GM18505 (cell line): ENCODE measurements around the gene DCAF5.
"Not testable (repeated sequence)": the region's sequence is repeated elsewhere in the genome, so short reads cannot be mapped to it uniquely, and the experiment has no call there.

Experiments used
- ATAC-seq: cut with Tn5 transposase; IDR thresholded peaks from one replicate; pipeline ENCODE4 v1.9.1; 2021; ENCODE audit not compliant: unreplicated experiment
- POLR2A ChIP-seq: IDR thresholded peaks from 4 replicates; pipeline ENCODE4 v1.6.1; 2011; ENCODE audit warnings: borderline replicate concordance; ENCODE audit not compliant: insufficient read depth, insufficient read length; ENCODE audit errors: extremely low read depth

Gene DCAF5

GRCh38 chr14:69042299-69042698 is 110.6 kb downstream of the DCAF5 start:
- no peak for ATAC-seq
- no peak for TF ChIP-seq POLR2A

DNA sequence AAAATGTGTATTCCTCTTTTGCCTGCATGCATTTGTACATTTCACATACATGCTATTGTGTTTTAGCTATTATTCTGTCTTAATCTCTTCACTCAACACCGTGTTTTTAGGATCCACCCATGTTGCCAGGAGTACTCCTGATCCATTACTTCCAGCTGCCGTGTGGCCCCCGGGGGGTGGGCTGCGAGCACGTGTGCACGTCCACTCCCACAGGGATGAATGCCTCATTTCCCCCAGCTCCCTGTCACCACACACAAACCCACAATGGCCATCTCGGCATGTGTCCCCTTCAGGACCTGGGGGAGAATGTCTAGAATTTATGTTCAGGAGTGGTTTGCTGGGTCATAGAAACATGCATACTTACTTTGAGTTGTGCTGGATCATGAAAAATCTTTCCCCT is 111.1 kb downstream of the DCAF5 start:
- no peak for ATAC-seq
- TF ChIP-seq POLR2A: no peak

DNA sequence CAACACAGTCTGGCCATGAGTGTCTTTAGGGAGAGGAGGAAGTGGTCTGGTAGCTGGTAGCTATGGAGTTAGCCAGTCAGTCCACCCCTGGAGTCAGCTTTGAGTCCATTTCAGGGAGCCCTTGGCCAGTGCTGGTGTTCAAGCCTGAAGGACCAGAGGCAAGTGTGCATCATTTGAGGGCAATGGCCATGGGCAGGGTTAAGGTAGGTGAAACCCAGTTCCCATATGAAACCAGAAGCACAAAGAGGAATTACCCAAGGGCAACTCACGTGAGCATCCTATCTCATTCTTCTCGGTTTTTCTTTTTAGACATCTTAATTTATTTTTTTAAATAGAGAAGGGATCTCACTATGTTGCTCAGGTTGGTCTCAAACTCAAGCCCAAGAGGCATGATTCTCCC is 112.6 kb downstream of the DCAF5 start:
- no peak for ATAC-seq
- no peak for TF ChIP-seq POLR2A

DNA sequence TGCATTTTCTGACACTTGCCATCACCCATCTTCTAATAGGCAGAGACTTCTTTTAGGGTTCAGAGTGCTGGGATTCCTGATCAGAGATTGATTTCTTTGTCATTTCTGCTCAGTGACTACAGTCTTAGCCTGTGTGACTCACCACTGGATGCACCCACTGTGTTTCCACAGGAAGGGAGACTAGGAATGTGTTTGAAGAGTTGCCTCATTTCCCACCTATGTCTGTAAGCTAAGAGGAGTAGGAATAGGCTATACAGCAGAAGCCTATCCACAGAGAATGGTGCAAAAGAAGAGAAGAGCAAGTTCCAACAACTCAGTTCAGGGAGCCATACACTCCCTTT is 113.7 kb downstream of the DCAF5 start:
- no peak for ATAC-seq
- no peak for TF ChIP-seq POLR2A

- ATAC-seq: no peak
- TF ChIP-seq POLR2A: no peak
Observed at GRCh38 chr14:69038455-69039287, 114.2 kb downstream of the DCAF5 start.

- no peak for TF ChIP-seq POLR2A
- no peak for ATAC-seq
Observed at GRCh38 chr14:69037790-69038454, 115.0 kb downstream of the DCAF5 start.

- no peak for ATAC-seq
- TF ChIP-seq POLR2A: no peak
Observed at GRCh38 chr14:69036757-69037506, 116.0 kb downstream of the DCAF5 start.

GRCh38 chr14:69034612-69035262 is 118.2 kb downstream of the DCAF5 start:
- TF ChIP-seq POLR2A: no peak
- ATAC-seq: no peak

DNA sequence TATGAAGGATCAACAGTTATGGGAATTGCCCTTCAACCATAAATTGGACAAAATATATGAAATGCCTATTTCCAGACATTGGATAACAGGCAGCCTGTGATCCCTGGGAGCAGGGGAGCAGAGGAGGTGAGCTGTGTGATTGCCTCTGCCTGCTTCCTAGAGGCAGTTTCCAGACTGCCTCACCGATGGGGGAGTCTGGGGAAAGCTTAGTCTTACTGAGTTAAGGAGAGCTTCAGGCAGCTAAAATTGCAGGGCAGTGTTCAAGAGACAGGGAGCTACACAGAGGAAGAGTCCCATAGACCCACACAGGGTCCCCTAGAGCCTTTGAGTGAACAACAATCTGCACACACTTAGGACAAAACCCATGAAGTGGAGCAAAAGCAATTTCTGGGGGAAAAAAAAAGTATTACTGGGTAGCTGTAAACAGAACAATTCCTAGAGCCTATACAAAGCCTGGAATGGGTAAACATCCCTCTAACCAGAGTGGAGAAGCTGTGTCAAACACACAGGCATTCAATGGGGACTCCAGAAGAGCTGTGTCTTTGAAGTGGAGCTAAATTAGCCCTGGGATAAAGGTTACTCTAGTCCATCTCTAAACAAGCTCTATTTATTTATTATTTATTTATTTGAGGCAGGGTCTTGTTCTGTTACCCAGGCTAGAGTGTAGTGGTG is 125.5 kb downstream of the DCAF5 start:
- TF ChIP-seq POLR2A: no peak
- ATAC-seq: no peak

- TF ChIP-seq POLR2A: no peak
- no peak for ATAC-seq
Observed at GRCh38 chr14:69023035-69023434, 129.9 kb downstream of the DCAF5 start.

DNA sequence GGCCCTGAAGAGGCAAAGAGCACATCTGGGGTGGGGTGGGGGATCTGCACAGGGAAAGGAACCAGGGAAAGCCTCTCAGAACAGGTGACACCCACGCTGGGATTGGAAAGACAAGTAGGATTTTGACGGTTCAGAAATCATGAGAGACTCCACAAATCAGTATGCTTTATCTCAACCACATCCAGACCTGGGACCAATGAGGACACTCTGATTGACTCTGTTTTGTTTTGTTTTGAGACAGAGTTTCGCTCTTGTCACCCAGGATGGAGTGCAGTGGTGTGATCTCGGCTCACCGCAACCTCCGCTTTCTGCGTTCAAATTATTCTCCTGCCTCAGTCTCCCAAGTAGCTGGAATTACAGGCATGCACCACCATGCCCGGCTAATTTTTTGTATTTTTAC is 130.8 kb downstream of the DCAF5 start:
- not testable (repeated sequence) for ATAC-seq

- no peak for TF ChIP-seq POLR2A
- no peak for ATAC-seq
Observed at GRCh38 chr14:69017706-69018105, 135.2 kb downstream of the DCAF5 start.

DNA sequence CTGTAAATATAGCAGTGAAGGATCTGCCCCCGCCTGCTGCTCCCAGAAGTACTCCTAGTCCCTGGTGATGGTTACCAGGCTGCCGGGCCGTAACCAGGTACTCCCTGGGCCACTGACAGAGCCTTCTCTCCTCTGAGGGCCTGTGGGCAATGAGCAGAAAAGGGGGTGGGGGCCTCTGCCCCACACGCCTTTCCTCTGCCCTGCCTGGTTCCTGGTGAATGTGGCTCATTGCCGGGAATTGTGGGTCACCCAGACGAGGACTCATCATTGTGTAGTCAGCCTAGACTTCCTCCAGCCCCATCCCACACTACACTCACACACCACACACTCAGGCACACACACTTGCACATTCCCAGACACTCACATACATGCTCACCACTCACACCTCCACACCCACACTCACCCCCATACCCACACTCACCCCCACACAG is 138.1 kb downstream of the DCAF5 start:
- TF ChIP-seq POLR2A: no peak
- no peak for ATAC-seq
